ENCODE measurements around the gene PLEKHA7. TPM values are rescaled to one million over a fixed set of nuclear protein-coding genes. Genes with fewer than 3 reads are reported as not detected.

PLEKHA7 gene
- total and polyA plus RNA-seq, 4 donors: 10.1 to 21.8 (median 13.4) TPM

GRCh38 chr11:16799890-16800289 is 214.3 kb downstream of the PLEKHA7 start:
- Histone ChIP-seq H3K9me3 (ENCODE audit: control insufficient read depth, insufficient read depth, low read length) (no peaks in the 10 kb centered on the region), H3K27me3 (ENCODE audit: control insufficient read depth, insufficient read depth, low read length) (no peaks in the 10 kb centered on the region), H3K4me3 (ENCODE audit: low read depth, low read length) (no peak overlapping the region), H3K4me1 (ENCODE audit: control insufficient read depth, insufficient read depth, low read length) (peaks cover 3% of the 10 kb centered on the region), H3K36me3 (ENCODE audit: control insufficient read depth, insufficient read depth, low read length) (peaks cover 9% of the 10 kb centered on the region), H3K27ac (ENCODE audit: low read depth, low read length) (no peak overlapping the region)
- DNase-seq (ENCODE audit: low read depth in 4 of 6, low spot score in 6 of 6): no peak

- WGBS (ENCODE audit: insufficient coverage): no CpG with 5 or more reads among the region's 1 CpG
- Histone ChIP-seq H3K27me3 (ENCODE audit: control insufficient read depth, insufficient read depth, low read length) (no peaks in the 10 kb centered on the region), H3K4me3 (ENCODE audit: low read depth, low read length) (no peak overlapping the region), H3K36me3 (ENCODE audit: control insufficient read depth, insufficient read depth, low read length) (peaks cover 12% of the 10 kb centered on the region), H3K4me1 (ENCODE audit: control insufficient read depth, insufficient read depth, low read length) (no peaks in the 10 kb centered on the region), H3K27ac (ENCODE audit: low read depth, low read length) (no peak overlapping the region), H3K9me3 (ENCODE audit: control insufficient read depth, insufficient read depth, low read length) (no peaks in the 10 kb centered on the region)
- DNase-seq (ENCODE audit: low read depth in 4 of 6, low spot score in 6 of 6): no peak
These were observed 215.0 kb downstream of the PLEKHA7 start for GRCh38 chr11:16799221-16799620.

GRCh38 chr11:16797776-16798175 is 216.4 kb downstream of the PLEKHA7 start:
- Histone ChIP-seq H3K36me3 (ENCODE audit: control insufficient read depth, insufficient read depth, low read length) (peaks cover 19% of the 10 kb centered on the region), H3K27me3 (ENCODE audit: control insufficient read depth, insufficient read depth, low read length) (no peaks in the 10 kb centered on the region), H3K27ac (ENCODE audit: low read depth, low read length) (no peak overlapping the region), H3K9me3 (ENCODE audit: control insufficient read depth, insufficient read depth, low read length) (no peaks in the 10 kb centered on the region), H3K4me3 (ENCODE audit: low read depth, low read length) (no peak overlapping the region), H3K4me1 (ENCODE audit: control insufficient read depth, insufficient read depth, low read length) (peaks cover 7% of the 10 kb centered on the region)
- DNase-seq (ENCODE audit: low read depth in 4 of 6, low spot score in 6 of 6): no peak
- 90% methylated on average over 1 of the region's 3 CpGs for WGBS (ENCODE audit: insufficient coverage)

GRCh38 chr11:16796311-16796710 is 217.9 kb downstream of the PLEKHA7 start:
- Histone ChIP-seq H3K36me3 (ENCODE audit: control insufficient read depth, insufficient read depth, low read length) (peaks cover 16% of the 10 kb centered on the region), H3K27ac (ENCODE audit: low read depth, low read length) (no peak overlapping the region), H3K4me1 (ENCODE audit: control insufficient read depth, insufficient read depth, low read length) (peaks cover 8% of the 10 kb centered on the region), H3K4me3 (ENCODE audit: low read depth, low read length) (no peak overlapping the region), H3K9me3 (ENCODE audit: control insufficient read depth, insufficient read depth, low read length) (no peaks in the 10 kb centered on the region), H3K27me3 (ENCODE audit: control insufficient read depth, insufficient read depth, low read length) (no peaks in the 10 kb centered on the region)
- 100% methylated on average over 1 of the region's 4 CpGs for WGBS (ENCODE audit: insufficient coverage)
- DNase-seq (ENCODE audit: low read depth in 4 of 6, low spot score in 6 of 6): no peak

GRCh38 chr11:16795146-16795545 is 219.1 kb downstream of the PLEKHA7 start:
- Histone ChIP-seq H3K4me3 (ENCODE audit: low read depth, low read length) (no peak overlapping the region), H3K36me3 (ENCODE audit: control insufficient read depth, insufficient read depth, low read length) (peaks cover 22% of the 10 kb centered on the region), H3K4me1 (ENCODE audit: control insufficient read depth, insufficient read depth, low read length) (peaks cover 9% of the 10 kb centered on the region), H3K27me3 (ENCODE audit: control insufficient read depth, insufficient read depth, low read length) (no peaks in the 10 kb centered on the region), H3K9me3 (ENCODE audit: control insufficient read depth, insufficient read depth, low read length) (no peaks in the 10 kb centered on the region), H3K27ac (ENCODE audit: low read depth, low read length) (no peak overlapping the region)
- DNase-seq (ENCODE audit: low read depth in 4 of 6, low spot score in 6 of 6): no peak
- no CpG with 5 or more reads among the region's 8 CpGs for WGBS (ENCODE audit: insufficient coverage)

GRCh38 chr11:16794047-16794818 is 220.0 kb downstream of the PLEKHA7 start:
- Histone ChIP-seq H3K36me3 (ENCODE audit: control insufficient read depth, insufficient read depth, low read length) (peaks cover 31% of the 10 kb centered on the region), H3K9me3 (ENCODE audit: control insufficient read depth, insufficient read depth, low read length) (no peaks in the 10 kb centered on the region), H3K4me1 (ENCODE audit: control insufficient read depth, insufficient read depth, low read length) (peaks cover 9% of the 10 kb centered on the region), H3K27ac (ENCODE audit: low read depth, low read length) (no peak overlapping the region), H3K27me3 (ENCODE audit: control insufficient read depth, insufficient read depth, low read length) (no peaks in the 10 kb centered on the region), H3K4me3 (ENCODE audit: low read depth, low read length) (no peak overlapping the region)
- 71% methylated on average over 9 of the region's 17 CpGs for WGBS (ENCODE audit: insufficient coverage)
- no peak for DNase-seq (ENCODE audit: low read depth in 4 of 6, low spot score in 6 of 6)

- Histone ChIP-seq H3K36me3 (ENCODE audit: control insufficient read depth, insufficient read depth, low read length) (peaks cover 38% of the 10 kb centered on the region), H3K27me3 (ENCODE audit: control insufficient read depth, insufficient read depth, low read length) (no peaks in the 10 kb centered on the region), H3K9me3 (ENCODE audit: control insufficient read depth, insufficient read depth, low read length) (no peaks in the 10 kb centered on the region), H3K4me1 (ENCODE audit: control insufficient read depth, insufficient read depth, low read length) (peaks cover 14% of the 10 kb centered on the region), H3K27ac (ENCODE audit: low read depth, low read length) (no peak overlapping the region), H3K4me3 (ENCODE audit: low read depth, low read length) (no peak overlapping the region)
- no peak for DNase-seq (ENCODE audit: low read depth in 4 of 6, low spot score in 6 of 6)
- 83% methylated on average over 3 of the region's 3 CpGs for WGBS (ENCODE audit: insufficient coverage)
These were observed 220.7 kb downstream of the PLEKHA7 start for GRCh38 chr11:16793511-16793910.

GRCh38 chr11:16793009-16793408 is 221.2 kb downstream of the PLEKHA7 start:
- DNase-seq (ENCODE audit: low read depth in 4 of 6, low spot score in 6 of 6): no peak
- Histone ChIP-seq H3K9me3 (ENCODE audit: control insufficient read depth, insufficient read depth, low read length) (no peaks in the 10 kb centered on the region), H3K27ac (ENCODE audit: low read depth, low read length) (no peak overlapping the region), H3K36me3 (ENCODE audit: control insufficient read depth, insufficient read depth, low read length) (peaks cover 40% of the 10 kb centered on the region), H3K4me1 (ENCODE audit: control insufficient read depth, insufficient read depth, low read length) (peaks cover 16% of the 10 kb centered on the region), H3K27me3 (ENCODE audit: control insufficient read depth, insufficient read depth, low read length) (no peaks in the 10 kb centered on the region), H3K4me3 (ENCODE audit: low read depth, low read length) (no peak overlapping the region)
- WGBS (ENCODE audit: insufficient coverage): 82% methylated on average over 3 of the region's 3 CpGs

- Histone ChIP-seq H3K4me3 (ENCODE audit: low read depth, low read length) (no peak overlapping the region), H3K27me3 (ENCODE audit: control insufficient read depth, insufficient read depth, low read length) (no peaks in the 10 kb centered on the region), H3K27ac (ENCODE audit: low read depth, low read length) (no peak overlapping the region), H3K9me3 (ENCODE audit: control insufficient read depth, insufficient read depth, low read length) (no peaks in the 10 kb centered on the region), H3K36me3 (ENCODE audit: control insufficient read depth, insufficient read depth, low read length) (peaks cover 40% of the 10 kb centered on the region), H3K4me1 (ENCODE audit: control insufficient read depth, insufficient read depth, low read length) (peaks cover 16% of the 10 kb centered on the region)
- DNase-seq (ENCODE audit: low read depth in 4 of 6, low spot score in 6 of 6): no peak
These were observed 221.8 kb downstream of the PLEKHA7 start for GRCh38 chr11:16792426-16792825.

- no peak for DNase-seq (ENCODE audit: low read depth in 4 of 6, low spot score in 6 of 6)
- H3K27me3 ChIP-seq (ENCODE audit: control insufficient read depth, insufficient read depth, low read length): no peaks in the 10 kb centered on the region
- H3K27ac ChIP-seq (ENCODE audit: low read depth, low read length): peak overlapping the region; percentile 33
- H3K9me3 ChIP-seq (ENCODE audit: control insufficient read depth, insufficient read depth, low read length): no peaks in the 10 kb centered on the region
- peaks cover 40% of the 10 kb centered on the region for H3K36me3 ChIP-seq (ENCODE audit: control insufficient read depth, insufficient read depth, low read length)
- no peak overlapping the region for H3K4me3 ChIP-seq (ENCODE audit: low read depth, low read length)
- 88% methylated on average over 9 of the region's 13 CpGs for WGBS (ENCODE audit: insufficient coverage)
- H3K4me1 ChIP-seq (ENCODE audit: control insufficient read depth, insufficient read depth, low read length): peaks cover 16% of the 10 kb centered on the region
These were observed 222.8 kb downstream of the PLEKHA7 start for GRCh38 chr11:16791191-16791961.
